GM19455 (cell line): Measurements from ENCODE around the gene ABCC1.
"Not testable (repeated sequence)": the region's sequence is repeated elsewhere in the genome, so short reads cannot be mapped to it uniquely, and the experiment has no call there.

ENCODE experiments used
- ATAC-seq: cut with Tn5 transposase; IDR thresholded peaks from one replicate; pipeline ENCODE4 v1.9.1; 2021; ENCODE audit not compliant: unreplicated experiment

Gene ABCC1

GRCh38 chr16:16127469-16128116, 178.2 kb downstream of the ABCC1 start:
- ATAC-seq, result no peak

DNA sequence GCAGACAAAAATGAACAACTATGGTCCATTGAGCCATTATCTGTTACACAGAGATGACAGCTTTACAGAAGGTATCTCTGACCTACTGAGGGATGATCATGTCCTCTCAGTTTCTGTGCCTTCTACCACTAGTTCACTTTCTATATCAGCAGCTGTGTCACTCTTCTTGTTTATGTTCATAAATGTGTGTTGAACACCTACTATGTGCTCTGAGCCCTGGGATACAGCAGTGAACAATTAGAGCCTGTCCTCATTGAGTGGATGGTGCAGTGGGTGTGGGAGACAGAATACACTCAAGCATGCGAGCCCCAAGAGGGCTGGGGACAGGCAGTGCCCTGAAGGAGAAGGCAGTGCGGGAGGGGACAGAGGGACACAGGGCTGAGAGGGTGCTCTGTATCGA, 181.8 kb downstream of the ABCC1 start:
- no peak for ATAC-seq

DNA sequence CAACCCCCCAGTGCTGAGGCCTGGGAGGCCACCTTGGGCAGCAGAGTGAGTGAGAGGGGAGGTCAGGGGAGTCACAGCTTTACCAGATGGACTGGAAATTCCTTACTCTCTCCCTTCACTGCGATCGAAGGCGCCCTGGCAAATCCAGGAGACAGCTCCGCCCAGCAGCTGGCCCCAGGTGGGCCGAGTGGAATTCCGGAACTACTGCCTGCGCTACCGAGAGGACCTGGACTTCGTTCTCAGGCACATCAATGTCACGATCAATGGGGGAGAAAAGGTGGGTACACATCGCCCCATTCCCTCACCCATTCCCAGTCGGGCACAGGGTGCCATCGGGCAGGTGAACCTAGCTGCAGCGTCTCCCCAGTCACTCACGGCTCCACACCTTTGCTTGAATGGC, 182.2 kb downstream of the ABCC1 start:
- no peak for ATAC-seq

DNA sequence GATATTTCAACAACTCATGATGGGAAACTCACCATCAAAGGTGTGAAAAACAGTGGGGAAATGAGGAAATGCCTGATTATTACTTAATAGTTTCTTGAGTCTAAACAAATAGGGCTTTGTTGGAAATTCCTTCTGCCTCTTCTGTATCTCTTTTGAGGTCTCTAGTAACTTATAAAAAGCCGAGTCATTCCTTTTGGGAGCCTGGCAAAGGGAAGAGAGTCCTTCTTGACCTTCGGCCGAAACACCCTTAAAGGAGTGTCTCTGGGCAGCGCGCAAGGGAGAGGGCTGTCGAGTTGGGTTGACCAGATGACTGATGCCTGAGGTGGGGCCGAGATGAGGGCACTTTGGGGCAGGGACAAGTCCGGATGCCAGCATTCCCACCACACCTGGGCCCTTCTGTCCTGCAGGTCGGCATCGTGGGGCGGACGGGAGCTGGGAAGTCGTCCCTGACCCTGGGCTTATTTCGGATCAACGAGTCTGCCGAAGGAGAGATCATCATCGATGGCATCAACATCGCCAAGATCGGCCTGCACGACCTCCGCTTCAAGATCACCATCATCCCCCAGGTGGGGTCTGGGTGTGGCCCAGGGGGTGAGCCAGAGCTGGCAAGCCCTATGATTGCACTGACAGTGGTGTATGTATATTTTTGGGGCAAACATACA, 184.7 kb downstream of the ABCC1 start:
- no peak for ATAC-seq

GRCh38 chr16:16136588-16136987, 187.2 kb downstream of the ABCC1 start:
- no peak for ATAC-seq

DNA sequence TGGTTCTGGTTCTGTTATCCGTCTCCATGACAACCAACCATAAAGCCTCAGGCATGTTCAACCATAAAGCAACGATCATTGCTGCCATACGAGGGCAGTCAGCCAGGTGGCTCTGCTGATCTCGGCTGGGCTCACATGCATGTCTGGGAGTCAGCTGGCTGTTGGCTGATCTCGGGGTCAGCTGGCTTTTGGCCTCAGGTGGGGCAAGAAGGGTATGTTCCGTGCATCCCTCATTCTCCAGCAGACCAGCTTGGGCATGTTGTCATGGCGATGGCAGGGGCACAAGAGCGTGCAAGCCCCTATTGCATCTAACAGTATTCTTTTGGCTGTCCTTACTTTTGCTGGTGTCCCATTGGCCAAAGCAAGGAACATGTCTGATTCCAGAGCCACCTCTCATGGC, 187.7 kb downstream of the ABCC1 start:
- ATAC-seq, result no peak

GRCh38 chr16:16138034-16138635, 188.7 kb downstream of the ABCC1 start:
- no peak for ATAC-seq

DNA sequence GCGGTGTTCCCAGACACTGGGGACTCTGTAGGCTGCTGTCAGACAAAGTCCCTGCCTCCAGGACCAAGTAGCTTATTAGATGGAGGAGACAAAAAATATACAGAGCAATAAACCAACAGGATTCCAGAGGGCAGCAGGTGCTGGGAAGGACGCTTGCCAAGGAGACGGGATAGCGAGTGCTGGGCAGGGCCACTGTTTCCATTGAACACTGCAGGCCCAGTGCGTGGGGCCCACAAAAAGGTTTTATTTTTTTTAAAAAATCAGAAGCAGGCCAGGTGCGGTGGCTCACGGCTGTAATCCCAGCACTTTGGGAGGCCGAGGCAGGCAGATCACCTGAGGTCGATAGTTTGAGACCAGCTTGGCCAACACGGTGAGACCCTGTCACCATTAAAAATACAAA, 189.6 kb downstream of the ABCC1 start:
- no peak for ATAC-seq

DNA sequence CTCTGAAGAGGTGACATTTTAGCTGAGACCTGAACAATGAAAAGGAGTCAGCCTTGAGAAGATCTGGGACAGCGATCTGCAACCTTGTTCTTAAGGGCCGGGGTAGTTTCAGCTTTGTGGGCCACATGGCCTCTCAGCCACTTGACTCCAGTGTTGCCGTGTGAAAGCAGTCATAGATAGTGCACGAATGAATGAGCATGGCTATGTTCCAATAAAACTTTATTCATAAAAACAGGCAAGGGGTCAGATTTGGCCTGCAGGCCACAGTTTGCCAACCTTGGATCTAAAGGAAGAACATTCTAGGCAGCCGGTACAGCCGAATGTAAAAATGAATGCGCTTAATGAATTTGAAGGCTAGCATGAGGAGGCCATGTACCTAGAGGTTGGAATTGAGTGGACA, 190.4 kb downstream of the ABCC1 start:
- no peak for ATAC-seq

DNA sequence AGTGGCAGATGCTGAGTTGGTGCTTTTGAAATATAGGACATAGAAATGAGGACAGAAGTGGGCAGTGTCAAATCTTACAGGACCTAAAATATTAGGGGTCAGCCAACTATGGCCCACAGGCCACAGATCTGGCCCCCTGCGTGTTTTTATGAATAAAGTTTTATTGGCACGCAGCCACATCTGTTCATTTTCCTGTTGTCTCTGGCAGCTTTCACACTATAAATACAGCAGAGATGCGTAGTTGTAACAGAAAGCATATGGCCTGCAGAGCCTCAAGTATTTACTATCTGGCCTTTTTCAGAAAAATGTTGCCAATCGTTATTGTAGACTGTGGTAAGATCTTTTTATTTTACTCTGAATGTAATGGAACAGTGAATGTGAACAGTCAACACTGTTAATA, 191.1 kb downstream of the ABCC1 start:
- ATAC-seq, result no peak

- no peak for ATAC-seq
Observed at GRCh38 chr16:16141141-16141540, 191.7 kb downstream of the ABCC1 start.

- ATAC-seq, result no peak
Observed at GRCh38 chr16:16141784-16142396, 192.5 kb downstream of the ABCC1 start.

DNA sequence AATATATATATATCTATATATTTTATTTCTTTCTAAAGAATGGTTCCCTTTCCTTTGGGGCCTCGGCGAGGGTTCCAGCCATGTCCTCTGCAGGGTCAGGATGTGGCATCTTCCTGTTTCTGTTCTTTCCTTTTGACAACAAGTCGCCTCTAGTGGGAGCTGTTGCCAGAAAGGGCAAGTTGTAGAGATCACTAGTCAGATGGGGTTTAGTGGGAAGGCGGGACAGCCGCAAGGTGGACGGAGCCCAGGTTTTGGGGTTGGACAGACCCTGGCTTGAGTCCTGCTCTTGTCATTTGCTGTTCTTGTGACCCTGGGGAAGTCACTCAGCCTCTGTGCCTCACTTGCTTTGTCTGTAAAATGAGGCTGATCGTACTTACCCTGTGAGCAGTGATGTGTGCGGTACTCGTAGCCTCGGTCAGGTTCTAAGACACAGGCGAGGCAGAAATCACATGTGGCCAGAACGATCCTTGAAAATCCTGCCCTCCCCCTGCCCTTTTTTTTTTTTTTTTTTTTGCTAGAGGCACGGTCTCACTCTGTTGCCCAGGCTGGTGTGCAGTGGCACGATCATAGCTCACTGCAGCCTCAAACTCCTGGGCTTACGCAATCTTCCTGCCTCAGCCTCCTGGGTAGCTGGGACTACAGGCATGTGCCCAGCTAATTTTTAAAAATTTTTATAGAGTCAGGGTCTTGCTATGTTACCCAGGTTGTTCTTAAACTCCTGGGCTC, 193.8 kb downstream of the ABCC1 start:
- ATAC-seq, result no peak

DNA sequence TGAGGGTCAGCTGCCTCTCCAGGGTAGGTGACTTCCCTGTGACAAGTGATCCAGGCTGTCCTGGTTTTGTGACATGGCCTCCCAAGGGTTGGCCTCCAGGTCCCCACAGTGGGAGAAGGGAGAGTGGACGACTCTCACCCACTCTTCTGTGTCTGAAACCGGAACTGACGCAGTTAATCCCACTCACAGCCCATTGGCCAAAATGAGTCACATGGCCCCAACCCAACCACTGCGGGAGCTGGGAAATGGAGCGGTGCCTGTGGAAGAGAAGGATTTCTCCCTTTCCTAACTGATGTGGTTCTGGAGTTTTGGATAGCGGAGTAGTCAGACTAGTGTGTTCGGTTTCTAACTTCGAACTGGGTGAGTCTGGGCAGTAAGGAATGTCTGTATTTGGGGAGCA, 194.5 kb downstream of the ABCC1 start:
- ATAC-seq, result no peak

GRCh38 chr16:16144416-16144815, 195.0 kb downstream of the ABCC1 start:
- ATAC-seq, result no peak

DNA sequence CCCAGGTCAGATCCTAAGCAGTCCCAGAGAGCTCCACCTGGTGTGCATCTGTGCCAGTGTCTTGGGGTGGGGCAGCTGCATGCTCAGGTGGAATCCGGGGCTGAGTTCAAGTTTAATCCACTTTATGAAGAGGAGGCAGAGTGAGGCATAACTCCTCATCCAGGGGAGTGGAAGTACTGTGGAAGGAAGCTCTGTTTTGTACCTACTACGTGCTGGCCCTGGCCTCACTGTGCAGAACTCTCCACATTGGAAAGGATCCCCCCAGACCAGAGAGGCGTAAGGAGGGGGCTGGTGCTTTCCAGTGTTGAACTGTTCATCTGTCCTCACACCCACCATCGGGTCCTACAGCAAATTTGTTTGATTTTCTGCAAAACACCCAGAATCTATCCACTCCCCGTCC, 195.9 kb downstream of the ABCC1 start:
- ATAC-seq, result no peak

DNA sequence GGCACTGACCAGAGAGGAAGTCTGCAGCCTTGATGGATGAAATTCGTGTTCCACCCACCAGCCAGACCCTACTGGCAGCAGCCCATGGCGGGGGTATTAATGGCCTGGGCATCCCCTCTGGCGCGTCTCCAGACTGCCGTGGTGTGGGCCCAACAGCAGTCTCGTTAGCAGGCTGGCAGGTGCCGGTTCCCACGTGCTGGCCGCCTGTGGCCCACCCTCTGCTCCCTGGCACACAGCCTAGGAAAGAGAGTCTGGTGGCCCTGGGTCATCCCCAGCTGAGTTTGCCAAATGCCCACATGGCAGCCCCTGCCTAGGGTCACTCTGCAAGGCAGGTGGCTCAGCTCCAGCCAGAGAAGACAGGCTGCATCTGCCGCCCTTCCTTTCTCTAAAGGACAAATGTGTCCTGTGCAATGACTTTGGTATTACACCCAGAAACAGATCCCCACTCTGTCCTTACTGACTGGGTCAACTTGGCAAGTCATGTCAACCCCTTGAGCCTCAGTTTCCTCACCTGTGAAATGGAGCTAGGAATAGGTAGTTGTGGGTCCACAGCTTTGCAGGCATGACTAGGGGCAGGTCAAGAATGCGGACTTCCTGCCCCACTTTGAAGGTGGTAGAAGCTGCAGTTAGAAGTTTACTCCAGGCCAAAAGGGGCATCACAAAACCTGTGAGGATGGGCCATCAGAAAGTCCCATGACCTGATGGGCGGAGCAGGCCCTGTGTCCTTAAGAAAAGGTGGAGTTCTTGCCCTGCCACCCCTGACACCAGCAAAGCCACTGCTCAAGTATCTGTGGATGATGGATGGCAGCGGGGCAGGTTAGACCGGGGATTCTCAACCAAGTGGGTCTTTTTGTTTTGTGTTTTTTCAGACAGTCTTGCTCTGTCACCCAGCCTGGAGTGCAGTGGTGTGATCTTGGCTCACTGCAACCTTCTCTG, 197.2 kb downstream of the ABCC1 start:
- no peak for ATAC-seq

- ATAC-seq, result no peak
Observed at GRCh38 chr16:16147316-16147999, 198.0 kb downstream of the ABCC1 start.

DNA sequence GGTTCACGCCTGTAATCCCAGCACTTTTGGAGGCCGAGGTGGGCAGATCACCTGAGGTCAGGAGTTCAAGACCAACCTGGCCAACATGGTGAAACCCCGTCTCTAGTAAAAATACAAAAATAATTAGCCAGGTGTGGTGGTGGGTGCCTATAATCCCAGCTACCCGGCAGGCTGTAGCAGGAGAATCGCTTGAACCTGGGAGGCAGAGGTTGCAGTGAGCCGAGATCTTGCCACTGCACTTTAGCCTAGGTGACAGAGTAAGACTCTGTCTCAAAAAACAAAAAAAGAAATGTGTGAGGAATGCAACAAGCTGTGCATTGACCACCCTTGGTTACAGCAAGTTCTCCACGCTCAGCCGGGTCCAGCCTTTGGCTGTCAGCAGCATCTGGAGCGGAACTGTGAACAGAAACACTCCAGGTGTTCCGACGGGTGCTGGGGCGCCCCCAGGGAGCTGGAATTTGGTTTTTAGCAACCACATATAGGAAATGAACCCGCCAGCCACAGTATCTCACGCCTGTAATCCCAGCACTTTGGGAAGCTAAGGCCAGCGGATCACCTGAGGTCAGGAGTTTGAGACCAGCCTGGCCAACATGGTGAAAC, 198.7 kb downstream of the ABCC1 start:
- not testable (repeated sequence) for ATAC-seq
